NCI-H446 treated with DMSO at 0.1 percent for 48 hours (cell line): ENCODE data around the gene GRAMD4.

ENCODE experiments used
- DNase-seq: peaks from one replicate; lab custom pipeline; 2025; lab: John Stamatoyannopoulos, UW

Gene GRAMD4

GRCh38 chr22:46583571-46583970 is 36.6 kb upstream of the GRAMD4 start:
- no peak for DNase-seq

- no peak for DNase-seq
Measured at GRCh38 chr22:46584081-46584921, 35.9 kb upstream of the GRAMD4 start.

- no peak for DNase-seq
Measured at GRCh38 chr22:46585340-46586122, 34.7 kb upstream of the GRAMD4 start.

- DNase-seq: no peak
Measured at GRCh38 chr22:46586123-46586519, 34.1 kb upstream of the GRAMD4 start.

- DNase-seq: no peak
Measured at GRCh38 chr22:46586531-46587011, 33.6 kb upstream of the GRAMD4 start.

GRCh38 chr22:46587061-46587460 is 33.1 kb upstream of the GRAMD4 start:
- DNase-seq: no peak

- DNase-seq: no peak
Measured at GRCh38 chr22:46587492-46588278, 32.5 kb upstream of the GRAMD4 start.

GRCh38 chr22:46588279-46589140 is 31.7 kb upstream of the GRAMD4 start:
- DNase-seq: no peak

GRCh38 chr22:46589141-46589748 is 30.9 kb upstream of the GRAMD4 start:
- DNase-seq: no peak

GRCh38 chr22:46589871-46590271 is 30.3 kb upstream of the GRAMD4 start:
- no peak for DNase-seq

- no peak for DNase-seq
Measured at GRCh38 chr22:46590334-46590733, 29.9 kb upstream of the GRAMD4 start.

- no peak for DNase-seq
Measured at GRCh38 chr22:46591930-46592329, 28.3 kb upstream of the GRAMD4 start.

- no peak for DNase-seq
Measured at GRCh38 chr22:46592390-46592872, 27.8 kb upstream of the GRAMD4 start.

- no peak for DNase-seq
Measured at GRCh38 chr22:46593211-46593681, 26.9 kb upstream of the GRAMD4 start.

- DNase-seq: no peak
Measured at GRCh38 chr22:46593996-46594946, 25.9 kb upstream of the GRAMD4 start.

- no peak for DNase-seq
Measured at GRCh38 chr22:46594947-46595298, 25.3 kb upstream of the GRAMD4 start.

- DNase-seq: no peak
Measured at GRCh38 chr22:46595545-46595944, 24.6 kb upstream of the GRAMD4 start.

GRCh38 chr22:46596032-46596441 is 24.1 kb upstream of the GRAMD4 start:
- DNase-seq: no peak

- DNase-seq: no peak
Measured at GRCh38 chr22:46596819-46597218, 23.4 kb upstream of the GRAMD4 start.
